HepG2 (cell line): ENCODE measurements around the gene SIRPA. TPM values are rescaled to one million over a fixed set of nuclear protein-coding genes. Genes with fewer than 3 reads are reported as not detected.

Source experiments
- ATAC-seq: fragments of 200-7000 bp; cut with Tn5 transposase; 3 replicates; pipeline ENCODE4 v1.9.1; 2020; ENCODE audit warnings: mild to moderate bottlenecking, moderate library complexity
- BruUV-seq: library from RNA; stranded (reverse); fragments of 400-500 nt; replicated peaks from 2 replicates; lab custom pipeline; 2021; lab: Mats Ljungman, UMichigan
- CTCF ChIA-PET: fragments of 300-600 bp; formaldehyde crosslinking; extraction: SDS; loops from one replicate; lab custom pipeline; 2021; ENCODE audit warnings: low total read pairs, inconsistent platforms, low intra/inter-chr PET ratio; lab: Yijun Ruan, JAX
- POLR2A ChIA-PET: fragments of 350-600 bp; sonication (Branson Sonifier 250); formaldehyde crosslinking; loops from one replicate; lab custom pipeline; 2020; ENCODE audit warnings: antibody characterized with exemption, inconsistent platforms; lab: Yijun Ruan, JAX
- DNase-seq: peaks from one replicate; pipeline ENCODE4 v3.0.0-alpha.2; 2015; ENCODE audit warnings: low spot score
- FAIRE-seq: peaks from 3 replicates; lab custom pipeline; 2011; peaks lifted over from hg19 to GRCh38; lab: Jason Lieb, UNC
- H2AFZ ChIP-seq: one replicate; pipeline ENCODE4 v1.6.1; 2011; ENCODE audit warnings: low read length, inconsistent platforms
- H3K27ac ChIP-seq: fragments of 300-600 bp; 3 replicates; pipeline ENCODE4 v1.8.0; 2011; ENCODE audit warnings: mixed run types, mild to moderate bottlenecking, mixed read lengths, low read length, inconsistent platforms; ENCODE audit not compliant: insufficient read depth; ENCODE audit errors: extremely low read length
- H3K27me3 ChIP-seq, 2 experiments: fragments of 200-600 bp in 1 of 2; 2 replicates in 1 of 2; 3 replicates in 1 of 2; pipeline versions ENCODE4 v1.6.0 to v1.8.0; 2011; ENCODE audit warnings: low read length in 2 of 2, mild to moderate bottlenecking in 2 of 2, moderate library complexity in 2 of 2, inconsistent platforms in 1 of 2; ENCODE audit not compliant: insufficient read depth in 2 of 2, control insufficient read depth in 1 of 2
- H3K36me3 ChIP-seq, 2 experiments: fragments of 200-600 bp in 1 of 2; replicated peaks in 1 of 2; 2 replicates in 1 of 2; 3 replicates in 1 of 2; pipeline versions ENCODE4 v1.5.1 to v1.8.0; 2011; ENCODE audit warnings: low read length in 2 of 2, inconsistent platforms in 1 of 2; ENCODE audit not compliant: insufficient read depth in 2 of 2, control insufficient read depth in 1 of 2
- H3K4me1 ChIP-seq: 2 replicates; pipeline ENCODE4 v1.5.1; 2012; ENCODE audit warnings: low read length, inconsistent platforms; ENCODE audit not compliant: insufficient read depth
- H3K4me2 ChIP-seq: 2 replicates; pipeline ENCODE4 v1.6.0; 2011; ENCODE audit warnings: low read depth, low read length, inconsistent platforms
- H3K4me3 ChIP-seq, 3 experiments: fragments of 200-600 bp in 1 of 3; sonication (generic), shearing (Covaris generic) in 1 of 3; replicated peaks in 1 of 3; 2 replicates each; pipeline ENCODE4 v1.5.1; 2011 to 2016; ENCODE audit warnings: low read length in 3 of 3, inconsistent platforms in 2 of 3, low read depth in 2 of 3, mild to moderate bottlenecking in 2 of 3, control low read depth in 1 of 3, mixed read lengths in 1 of 3; ENCODE audit not compliant: insufficient read depth in 1 of 3
- H3K79me2 ChIP-seq: one replicate; pipeline ENCODE4 v1.6.1; 2011; ENCODE audit warnings: low read length, inconsistent platforms; ENCODE audit not compliant: insufficient read depth
- H3K9ac ChIP-seq: 2 replicates; pipeline ENCODE4 v1.6.0; 2011; ENCODE audit warnings: mild to moderate bottlenecking, low read depth, low read length, inconsistent platforms; ENCODE audit not compliant: insufficient read depth
- H3K9me3 ChIP-seq: 2 replicates; pipeline ENCODE4 v1.5.1; 2012; ENCODE audit warnings: mild to moderate bottlenecking, low read length
- H4K20me1 ChIP-seq: 2 replicates; pipeline ENCODE4 v1.6.0; 2011; ENCODE audit warnings: inconsistent platforms, mild to moderate bottlenecking, low read length, moderate library complexity; ENCODE audit not compliant: insufficient read depth
- ARNT ChIP-seq: fragments of 450-650 bp; IDR thresholded peaks from 2 replicates; pipeline ENCODE4 v1.6.1; 2017
- FOXM1 ChIP-seq: sonication (generic); formaldehyde crosslinking; IDR thresholded peaks from 2 replicates; pipeline ENCODE4 v1.5.0; 2020; ENCODE audit warnings: missing genetic modification reagents
- SKI ChIP-seq: fragments of 450-650 bp; IDR thresholded peaks from one replicate; pipeline ENCODE4 v1.6.1; 2018; ENCODE audit warnings: mild to moderate bottlenecking; ENCODE audit not compliant: partially characterized antibody
- SP5 ChIP-seq: IDR thresholded peaks from 2 replicates; pipeline ENCODE4 v1.6.1; 2016; ENCODE audit warnings: low read depth, borderline replicate concordance
- ZNF547 ChIP-seq: sonication (generic); formaldehyde crosslinking; IDR thresholded peaks from 2 replicates; pipeline ENCODE4 v1.5.1; 2020; ENCODE audit warnings: mild to moderate bottlenecking, missing genetic modification reagents
- ZNF670 ChIP-seq: sonication (generic); formaldehyde crosslinking; IDR thresholded peaks from 2 replicates; pipeline ENCODE4 v1.8.0; 2022; ENCODE audit warnings: mild to moderate bottlenecking, missing genetic modification reagents, borderline replicate concordance
- ZNF773 ChIP-seq: sonication (generic); formaldehyde crosslinking; IDR thresholded peaks from 2 replicates; pipeline ENCODE4 v1.4.0; 2020; ENCODE audit warnings: missing genetic modification reagents, borderline replicate concordance
- WGBS: methylation state at CpG from one replicate; pipeline ENCODE4 v1.1.6; 2017; ENCODE audit warnings: low lambda C conversion rate; 5-methylcytosine and 5-hydroxymethylcytosine counted together
- in situ Hi-C: cut with HindIII; loops from 2 replicates; pipeline ENCODE4 v1.10.0; 2017; ENCODE audit warnings: low pct_unique_long_range_greater_than_20kb; ENCODE audit not compliant: extremely low pct_ligation_motif_present
- intact Hi-C: fragments of 100-400 bp; cut with micrococcal nuclease; formaldehyde crosslinking; loops from one replicate; pipeline ENCODE4 v1.10.0; 2022; ENCODE audit not compliant: unreplicated experiment
- polyA plus RNA-seq, 8 experiments: library from polyadenylated mRNA; depleted of rRNA in 3 of 8; stranded (reverse) in 7 of 8; unstranded in 1 of 8; fragments of >200 nt; fragmentation: Illumina TruSeq in 4 of 8; extraction: Trizol in 4 of 8; gene quantifications; 2 replicates each; pipeline versions ENCODE4 v1.2.1 to v1.2.3, GENCODE V29; 2011 to 2016; ENCODE audit warnings: low read depth in 4 of 8, missing spikeins in 1 of 8, mixed read lengths in 1 of 8; ENCODE audit not compliant: insufficient read depth in 1 of 8
- total RNA-seq, 5 experiments: library from RNA; depleted of rRNA; stranded (reverse); fragments of >200 nt; fragmentation: Illumina TruSeq; extraction: Trizol; gene quantifications; 2 replicates each; pipeline ENCODE4 v1.2.3, GENCODE V29; 2016; ENCODE audit warnings: low read depth in 1 of 5
- TF ChIP-seq, protein P1 (sequence below): sonication (generic); formaldehyde crosslinking; IDR thresholded peaks from 2 replicates; pipeline ENCODE4 v1.4.0; 2020; ENCODE audit warnings: missing genetic modification reagents
- TF ChIP-seq, protein P2 (sequence below): sonication (generic); formaldehyde crosslinking; IDR thresholded peaks from one replicate; pipeline ENCODE4 v1.5.1; 2020; ENCODE audit warnings: mild to moderate bottlenecking, missing genetic modification reagents; ENCODE audit errors: not compliant biosample characterization
- TF ChIP-seq, protein P3 (sequence below): IDR thresholded peaks from 2 replicates; pipeline ENCODE4 v1.6.1; 2016
- TF ChIP-seq, protein P4 (sequence below): sonication (generic); formaldehyde crosslinking; IDR thresholded peaks from 2 replicates; pipeline ENCODE4 v1.4.0; 2020; ENCODE audit warnings: low read depth, mild to moderate bottlenecking, missing genetic modification reagents

Gene SIRPA
- total and polyA plus RNA-seq, 2 of the 13 experiments (the other 11 are each of a cell fraction or from before 2014, with no cell fraction given): 7.2 to 17.6 TPM

DNA sequence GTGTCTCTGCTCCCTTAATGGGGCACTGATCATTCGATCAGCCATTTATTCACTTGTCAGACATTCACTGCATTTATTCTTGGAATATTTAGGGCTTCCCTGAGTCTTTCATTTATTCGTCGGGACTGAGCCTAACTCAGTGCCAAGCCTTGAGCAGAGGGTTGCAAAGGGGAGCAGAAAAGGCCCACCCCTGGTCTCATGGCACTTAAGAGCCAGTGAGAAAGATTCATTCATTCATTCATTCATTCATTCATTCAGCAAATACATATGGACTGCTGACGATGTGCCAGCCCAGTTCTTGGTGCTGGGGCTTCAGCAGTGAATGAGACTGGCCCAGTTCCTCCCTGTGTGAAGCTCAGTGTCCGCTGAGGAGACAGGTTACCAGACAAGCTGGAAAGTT lies 36.6 kb downstream of the SIRPA start:
- H2AFZ ChIP-seq: no peak overlapping the region
- intact Hi-C loops (no loop called here), in situ Hi-C loops (no loop called here)
- no peak overlapping the region for H3K27ac ChIP-seq
- no peak for FAIRE-seq
- H3K79me2 ChIP-seq: no peaks in the 10 kb centered on the region
- H3K36me3 ChIP-seq: no peaks in the 10 kb centered on the region; a peak in 1 of 5 replicates
- WGBS: 80% methylated on average over 5 of the region's 5 CpGs
- CTCF ChIA-PET: no interaction called here
- H3K4me2 ChIP-seq: no peak overlapping the region
- DNase-seq: no peak
- H3K4me3 ChIP-seq: no peak overlapping the region
- H3K9me3 ChIP-seq: no peaks in the 10 kb centered on the region
- ATAC-seq: no peak
- no peaks in the 10 kb centered on the region for H4K20me1 ChIP-seq
- POLR2A ChIA-PET: no interaction called here
- BruUV-seq: no TSS peak
- H3K9ac ChIP-seq: no peak overlapping the region
- H3K4me1 ChIP-seq: peaks cover 10% of the 10 kb centered on the region; the same call in 1 of the 2 replicates
- H3K27me3 ChIP-seq: no peaks in the 10 kb centered on the region
- TF ChIP-seq ARNT (no peak), ZNF670 (CRISPR knock-in tag) (no peak), SP5 (CRISPR knock-in tag) (no peak), ZNF547 (CRISPR knock-in tag) (no peak), FOXM1 (CRISPR knock-in tag) (no peak), SKI (no peak), ZNF773 (CRISPR knock-in tag) (no peak)
- TF ChIP-seq, protein P1, sequence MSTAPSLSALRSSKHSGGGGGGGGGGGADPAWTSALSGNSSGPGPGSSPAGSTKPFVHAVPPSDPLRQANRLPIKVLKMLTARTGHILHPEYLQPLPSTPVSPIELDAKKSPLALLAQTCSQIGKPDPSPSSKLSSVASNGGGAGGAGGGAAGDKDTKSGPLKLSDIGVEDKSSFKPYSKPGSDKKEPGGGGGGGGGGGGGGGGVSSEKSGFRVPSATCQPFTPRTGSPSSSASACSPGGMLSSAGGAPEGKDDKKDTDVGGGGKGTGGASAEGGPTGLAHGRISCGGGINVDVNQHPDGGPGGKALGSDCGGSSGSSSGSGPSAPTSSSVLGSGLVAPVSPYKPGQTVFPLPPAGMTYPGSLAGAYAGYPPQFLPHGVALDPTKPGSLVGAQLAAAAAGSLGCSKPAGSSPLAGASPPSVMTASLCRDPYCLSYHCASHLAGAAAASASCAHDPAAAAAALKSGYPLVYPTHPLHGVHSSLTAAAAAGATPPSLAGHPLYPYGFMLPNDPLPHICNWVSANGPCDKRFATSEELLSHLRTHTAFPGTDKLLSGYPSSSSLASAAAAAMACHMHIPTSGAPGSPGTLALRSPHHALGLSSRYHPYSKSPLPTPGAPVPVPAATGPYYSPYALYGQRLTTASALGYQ (CRISPR knock-in tag): no peak
- TF ChIP-seq, protein P2, sequence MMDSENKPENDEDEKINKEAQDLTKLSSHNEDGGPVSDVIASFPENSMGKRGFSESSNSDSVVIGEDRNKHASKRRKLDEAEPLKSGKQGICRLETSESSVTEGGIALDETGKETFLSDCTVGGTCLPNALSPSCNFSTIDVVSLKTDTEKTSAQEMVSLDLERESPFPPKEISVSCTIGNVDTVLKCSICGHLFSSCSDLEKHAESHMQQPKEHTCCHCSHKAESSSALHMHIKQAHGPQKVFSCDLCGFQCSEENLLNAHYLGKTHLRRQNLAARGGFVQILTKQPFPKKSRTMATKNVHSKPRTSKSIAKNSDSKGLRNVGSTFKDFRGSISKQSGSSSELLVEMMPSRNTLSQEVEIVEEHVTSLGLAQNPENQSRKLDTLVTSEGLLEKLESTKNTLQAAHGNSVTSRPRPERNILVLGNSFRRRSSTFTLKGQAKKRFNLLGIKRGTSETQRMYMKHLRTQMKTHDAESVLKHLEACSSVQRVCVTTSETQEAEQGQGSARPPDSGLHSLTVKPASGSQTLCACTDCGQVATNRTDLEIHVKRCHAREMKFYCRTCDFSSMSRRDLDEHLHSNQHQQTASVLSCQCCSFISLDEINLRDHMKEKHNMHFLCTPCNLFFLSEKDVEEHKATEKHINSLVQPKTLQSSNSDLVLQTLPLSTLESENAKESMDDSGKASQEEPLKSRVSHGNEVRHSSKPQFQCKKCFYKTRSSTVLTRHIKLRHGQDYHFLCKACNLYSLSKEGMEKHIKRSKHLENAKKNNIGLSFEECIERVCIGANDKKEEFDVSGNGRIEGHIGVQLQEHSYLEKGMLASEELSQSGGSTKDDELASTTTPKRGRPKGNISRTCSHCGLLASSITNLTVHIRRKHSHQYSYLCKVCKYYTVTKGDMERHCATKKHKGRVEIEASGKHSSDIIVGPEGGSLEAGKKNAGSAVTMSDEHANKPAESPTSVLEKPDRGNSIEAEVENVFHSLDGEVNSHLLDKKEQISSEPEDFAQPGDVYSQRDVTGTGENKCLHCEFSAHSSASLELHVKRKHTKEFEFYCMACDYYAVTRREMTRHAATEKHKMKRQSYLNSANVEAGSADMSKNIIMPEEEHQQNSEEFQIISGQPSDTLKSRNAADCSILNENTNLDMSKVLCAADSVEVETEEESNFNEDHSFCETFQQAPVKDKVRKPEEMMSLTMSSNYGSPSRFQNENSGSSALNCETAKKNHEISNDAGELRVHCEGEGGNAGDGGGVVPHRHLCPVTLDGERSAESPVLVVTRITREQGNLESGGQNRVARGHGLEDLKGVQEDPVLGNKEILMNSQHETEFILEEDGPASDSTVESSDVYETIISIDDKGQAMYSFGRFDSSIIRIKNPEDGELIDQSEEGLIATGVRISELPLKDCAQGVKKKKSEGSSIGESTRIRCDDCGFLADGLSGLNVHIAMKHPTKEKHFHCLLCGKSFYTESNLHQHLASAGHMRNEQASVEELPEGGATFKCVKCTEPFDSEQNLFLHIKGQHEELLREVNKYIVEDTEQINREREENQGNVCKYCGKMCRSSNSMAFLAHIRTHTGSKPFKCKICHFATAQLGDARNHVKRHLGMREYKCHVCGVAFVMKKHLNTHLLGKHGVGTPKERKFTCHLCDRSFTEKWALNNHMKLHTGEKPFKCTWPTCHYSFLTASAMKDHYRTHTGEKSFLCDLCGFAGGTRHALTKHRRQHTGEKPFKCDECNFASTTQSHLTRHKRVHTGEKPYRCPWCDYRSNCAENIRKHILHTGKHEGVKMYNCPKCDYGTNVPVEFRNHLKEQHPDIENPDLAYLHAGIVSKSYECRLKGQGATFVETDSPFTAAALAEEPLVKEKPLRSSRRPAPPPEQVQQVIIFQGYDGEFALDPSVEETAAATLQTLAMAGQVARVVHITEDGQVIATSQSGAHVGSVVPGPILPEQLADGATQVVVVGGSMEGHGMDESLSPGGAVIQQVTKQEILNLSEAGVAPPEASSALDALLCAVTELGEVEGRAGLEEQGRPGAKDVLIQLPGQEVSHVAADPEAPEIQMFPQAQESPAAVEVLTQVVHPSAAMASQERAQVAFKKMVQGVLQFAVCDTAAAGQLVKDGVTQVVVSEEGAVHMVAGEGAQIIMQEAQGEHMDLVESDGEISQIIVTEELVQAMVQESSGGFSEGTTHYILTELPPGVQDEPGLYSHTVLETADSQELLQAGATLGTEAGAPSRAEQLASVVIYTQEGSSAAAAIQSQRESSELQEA: no peak
- TF ChIP-seq, protein P3, sequence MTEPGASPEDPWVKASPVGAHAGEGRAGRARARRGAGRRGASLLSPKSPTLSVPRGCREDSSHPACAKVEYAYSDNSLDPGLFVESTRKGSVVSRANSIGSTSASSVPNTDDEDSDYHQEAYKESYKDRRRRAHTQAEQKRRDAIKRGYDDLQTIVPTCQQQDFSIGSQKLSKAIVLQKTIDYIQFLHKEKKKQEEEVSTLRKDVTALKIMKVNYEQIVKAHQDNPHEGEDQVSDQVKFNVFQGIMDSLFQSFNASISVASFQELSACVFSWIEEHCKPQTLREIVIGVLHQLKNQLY (CRISPR knock-in tag): no peak
- TF ChIP-seq, protein P4, sequence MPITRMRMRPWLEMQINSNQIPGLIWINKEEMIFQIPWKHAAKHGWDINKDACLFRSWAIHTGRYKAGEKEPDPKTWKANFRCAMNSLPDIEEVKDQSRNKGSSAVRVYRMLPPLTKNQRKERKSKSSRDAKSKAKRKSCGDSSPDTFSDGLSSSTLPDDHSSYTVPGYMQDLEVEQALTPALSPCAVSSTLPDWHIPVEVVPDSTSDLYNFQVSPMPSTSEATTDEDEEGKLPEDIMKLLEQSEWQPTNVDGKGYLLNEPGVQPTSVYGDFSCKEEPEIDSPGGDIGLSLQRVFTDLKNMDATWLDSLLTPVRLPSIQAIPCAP (CRISPR knock-in tag): no peak
